ENCODE data around the gene NFIB.

NFIB gene

GRCh38 chr9:14353222-14354056, 39.5 kb upstream of the NFIB start:
- DNase-seq (ENCODE audit: low read depth): peak; percentile 89
- peak; percentile 97 for TF ChIP-seq CTCF (conservative IDR thresholded peaks at IDR 0.05; ENCODE audit: low read depth, low read length)
- H3K4me3 ChIP-seq (ENCODE audit: low read depth, low read length): peak overlapping the region; percentile 26

GRCh38 chr9:14352503-14352902, 38.6 kb upstream of the NFIB start:
- H3K4me3 ChIP-seq (ENCODE audit: low read depth, low read length): no peak overlapping the region
- DNase-seq (ENCODE audit: low read depth): no peak
- TF ChIP-seq CTCF (conservative IDR thresholded peaks at IDR 0.05; ENCODE audit: low read depth, low read length): no peak

GRCh38 chr9:14351221-14351836, 37.4 kb upstream of the NFIB start:
- TF ChIP-seq CTCF (conservative IDR thresholded peaks at IDR 0.05; ENCODE audit: low read depth, low read length): no peak
- no peak for DNase-seq (ENCODE audit: low read depth)
- H3K4me3 ChIP-seq (ENCODE audit: low read depth, low read length): no peak overlapping the region

GRCh38 chr9:14350754-14351153, 36.8 kb upstream of the NFIB start:
- no peak for DNase-seq (ENCODE audit: low read depth)
- TF ChIP-seq CTCF (conservative IDR thresholded peaks at IDR 0.05; ENCODE audit: low read depth, low read length): no peak
- no peak overlapping the region for H3K4me3 ChIP-seq (ENCODE audit: low read depth, low read length)

- H3K4me3 ChIP-seq (ENCODE audit: low read depth, low read length): no peak overlapping the region
- TF ChIP-seq CTCF (conservative IDR thresholded peaks at IDR 0.05; ENCODE audit: low read depth, low read length): no peak
- no peak for DNase-seq (ENCODE audit: low read depth)
Observed at GRCh38 chr9:14350349-14350728, 36.4 kb upstream of the NFIB start.

GRCh38 chr9:14349447-14350348, 35.8 kb upstream of the NFIB start:
- H3K4me3 ChIP-seq (ENCODE audit: low read depth, low read length): no peak overlapping the region
- no peak for TF ChIP-seq CTCF (conservative IDR thresholded peaks at IDR 0.05; ENCODE audit: low read depth, low read length)
- DNase-seq (ENCODE audit: low read depth): no peak

Data from choroid plexus epithelial cell (primary cell).